Activated CD8-positive, alpha-beta memory T cell treated with anti-CD3 and anti-CD28 coated beads, Interleukin-2, amount 50 U/mL, for 4 hours (primary cell): ENCODE data around the gene KLRC3.
"Not testable (repeated sequence)": the region's sequence is repeated elsewhere in the genome, so short reads cannot be mapped to it uniquely, and the experiment has no call there.

Source experiments
- DNase-seq: peaks from one replicate; pipeline ENCODE4 v3.0.0-alpha.2; 2020

Gene KLRC3

GRCh38 chr12:10368206-10369171 lies 51.9 kb downstream of the KLRC3 start:
- no peak for DNase-seq

GRCh38 chr12:10367714-10368113 lies 52.7 kb downstream of the KLRC3 start:
- not testable (repeated sequence) for DNase-seq

- DNase-seq = no peak
Observed at GRCh38 chr12:10366875-10367274, 53.5 kb downstream of the KLRC3 start.

GRCh38 chr12:10365696-10366405 lies 54.5 kb downstream of the KLRC3 start:
- no peak for DNase-seq

- DNase-seq = peak; percentile 56
Observed at GRCh38 chr12:10364815-10365622, 55.4 kb downstream of the KLRC3 start.

- DNase-seq = no peak
Observed at GRCh38 chr12:10363914-10364814, 56.2 kb downstream of the KLRC3 start.

GRCh38 chr12:10363658-10363913 lies 56.8 kb downstream of the KLRC3 start:
- no peak for DNase-seq

- no peak for DNase-seq
Observed at GRCh38 chr12:10362828-10363657, 57.4 kb downstream of the KLRC3 start.

- no peak for DNase-seq
Observed at GRCh38 chr12:10362325-10362724, 58.1 kb downstream of the KLRC3 start.
